ENCODE results near the gene ZXDC. TPM values are rescaled to one million over a fixed set of nuclear protein-coding genes. Genes with fewer than 3 reads are reported as not detected.

Gene ZXDC
- total and polyA plus RNA-seq, 2 donors (not counting 1 experiment from before 2014, with no cell fraction given) = 38.9 to 70.9 TPM

DNA sequence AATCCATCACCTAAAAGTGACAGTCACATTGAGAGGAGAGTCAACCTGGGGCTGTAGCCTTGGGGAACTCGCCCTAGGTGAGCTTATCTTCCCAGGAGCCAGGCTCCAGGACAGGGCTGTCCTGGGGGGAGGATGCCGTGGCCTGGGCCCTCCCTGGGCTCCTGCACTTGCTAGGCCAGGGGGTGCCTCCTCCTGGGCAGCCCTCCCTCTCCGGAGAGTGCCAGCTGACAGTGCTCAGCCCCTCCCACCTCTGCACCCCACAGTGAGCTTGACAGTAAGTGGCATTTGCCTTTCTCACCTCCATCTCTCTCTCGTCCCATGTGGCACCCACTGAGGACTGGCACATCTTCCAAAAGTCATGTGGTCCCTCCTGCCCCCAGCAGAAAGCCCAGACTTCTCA is 22.8 kb upstream of the ZXDC start:
- no peak overlapping the region for H3K27ac ChIP-seq (ENCODE audit: low read length in 2 of 2)
- ChIA-PET CTCF (no interaction called here), POLR2A (no interaction called here)
- TF ChIP-seq CTCF (IDR thresholded peaks at IDR 0.05) (no peak), EZH2 (IDR thresholded peaks at IDR 0.05; ENCODE audit: borderline replicate concordance, insufficient read depth, low read depth, low read length, poor library complexity, severe bottlenecking) (no peak)
- H3K27me3 ChIP-seq (replicated peaks in 1 of 4; ENCODE audit: control extremely low read depth in 1 of 4, control insufficient read depth in 3 of 4, insufficient read depth in 4 of 4, low read length in 3 of 4) = no peaks in the 10 kb centered on the region
- no peaks in the 10 kb centered on the region for H3K36me3 ChIP-seq (replicated peaks in 1 of 2; ENCODE audit: control extremely low read depth in 1 of 2, control insufficient read depth in 1 of 2, extremely low read depth in 1 of 2, insufficient read depth in 2 of 2, low read length in 1 of 2)
- Mint-ChIP-seq H3K9me3 (ENCODE audit: insufficient read depth) (no peaks in the 10 kb centered on the region), H3K27ac (no peak overlapping the region), H3K4me1 (peaks cover 4% of the 10 kb centered on the region), H3K27me3 (no peaks in the 10 kb centered on the region), H3K4me3 (no peak overlapping the region)
- no peaks in the 10 kb centered on the region for H4K20me1 ChIP-seq (ENCODE audit: control insufficient read depth, insufficient read depth, low read length, poor library complexity, severe bottlenecking)
- no peaks in the 10 kb centered on the region for H3K79me2 ChIP-seq (ENCODE audit: control insufficient read depth, insufficient read depth, low read length)
- DNase-seq (no peak), ATAC-seq (ENCODE audit: low read depth) (no peak)
- no peak overlapping the region for H3K4me3 ChIP-seq (ENCODE audit: control extremely low read depth in 1 of 5, extremely low read depth in 1 of 5, insufficient read depth in 1 of 5, low read depth in 2 of 5, low read length in 4 of 5)
- WGBS (ENCODE audit: insufficient coverage) = 72% methylated on average over 3 of the region's 4 CpGs
- intact Hi-C loops (cut with micrococcal nuclease) = no loop called here
- H3K9me3 ChIP-seq (ENCODE audit: control extremely low read depth in 1 of 3, control insufficient read depth in 2 of 3, insufficient read depth in 1 of 3, low read length in 2 of 3) = no peaks in the 10 kb centered on the region
- no peak overlapping the region for H2AFZ ChIP-seq (ENCODE audit: insufficient read depth, low read depth, low read length, poor library complexity, severe bottlenecking)
- H3K4me2 ChIP-seq (replicated peaks; ENCODE audit: low read depth, low read length, poor library complexity, severe bottlenecking) = no peak overlapping the region
- H3K4me1 ChIP-seq (ENCODE audit: control insufficient read depth in 2 of 2, insufficient read depth in 2 of 2, low read length in 2 of 2) = peaks cover 0 to 12% of the 10 kb centered on the region in 2 donors
- no peak overlapping the region for H3K9ac ChIP-seq (ENCODE audit: low read length)

DNA sequence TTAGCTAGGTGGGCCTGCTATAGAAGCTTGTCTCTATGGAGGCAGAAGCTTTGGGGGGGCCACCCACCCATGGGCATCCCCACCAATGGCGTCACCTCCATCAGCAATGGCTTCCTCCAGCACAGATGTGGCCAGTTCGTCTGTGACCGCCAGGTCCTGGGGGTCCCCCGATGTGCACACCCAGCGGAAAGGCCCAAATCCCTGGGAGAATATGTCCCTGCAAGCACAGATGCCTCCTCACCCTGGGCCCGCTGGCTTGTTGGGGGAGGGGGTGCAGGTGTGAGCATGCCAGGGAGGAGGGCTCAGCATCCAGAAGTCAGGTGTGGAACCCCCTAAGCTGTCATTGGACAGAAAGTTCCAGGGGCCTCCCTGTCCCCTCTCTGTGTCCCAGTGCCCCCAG is 22.3 kb upstream of the ZXDC start:
- no peaks in the 10 kb centered on the region for H3K27me3 Mint-ChIP-seq
- no peaks in the 10 kb centered on the region for H3K9me3 Mint-ChIP-seq (ENCODE audit: insufficient read depth)
- H3K4me3 Mint-ChIP-seq = no peak overlapping the region
- Histone ChIP-seq H3K79me2 (ENCODE audit: control insufficient read depth, insufficient read depth, low read length) (no peaks in the 10 kb centered on the region), H3K4me2 (replicated peaks; ENCODE audit: low read depth, low read length, poor library complexity, severe bottlenecking) (no peak overlapping the region), H3K36me3 (replicated peaks in 1 of 2; ENCODE audit: control extremely low read depth in 1 of 2, control insufficient read depth in 1 of 2, extremely low read depth in 1 of 2, insufficient read depth in 2 of 2, low read length in 1 of 2) (no peaks in the 10 kb centered on the region), H3K27me3 (replicated peaks in 1 of 4; ENCODE audit: control extremely low read depth in 1 of 4, control insufficient read depth in 3 of 4, insufficient read depth in 4 of 4, low read length in 3 of 4) (no peaks in the 10 kb centered on the region), H4K20me1 (ENCODE audit: control insufficient read depth, insufficient read depth, low read length, poor library complexity, severe bottlenecking) (no peaks in the 10 kb centered on the region), H3K9ac (ENCODE audit: low read length) (no peak overlapping the region), H3K9me3 (ENCODE audit: control extremely low read depth in 1 of 3, control insufficient read depth in 2 of 3, insufficient read depth in 1 of 3, low read length in 2 of 3) (no peaks in the 10 kb centered on the region), H2AFZ (ENCODE audit: insufficient read depth, low read depth, low read length, poor library complexity, severe bottlenecking) (no peak overlapping the region), H3K4me3 (ENCODE audit: control extremely low read depth in 1 of 5, extremely low read depth in 1 of 5, insufficient read depth in 1 of 5, low read depth in 2 of 5, low read length in 4 of 5) (no peak overlapping the region), H3K4me1 (ENCODE audit: control insufficient read depth in 2 of 2, insufficient read depth in 2 of 2, low read length in 2 of 2) (peaks cover 0 to 12% of the 10 kb centered on the region in 2 donors), H3K27ac (ENCODE audit: low read length in 2 of 2) (no peak overlapping the region)
- TF ChIP-seq CTCF (IDR thresholded peaks at IDR 0.05) (no peak), EZH2 (IDR thresholded peaks at IDR 0.05; ENCODE audit: borderline replicate concordance, insufficient read depth, low read depth, low read length, poor library complexity, severe bottlenecking) (no peak)
- ChIA-PET CTCF (no interaction called here), POLR2A (no interaction called here)
- no peak for DNase-seq
- no peak for ATAC-seq (ENCODE audit: low read depth)
- WGBS (ENCODE audit: insufficient coverage) = 94% methylated on average over 5 of the region's 6 CpGs
- intact Hi-C loops (cut with micrococcal nuclease) = no loop called here
- peaks cover 6% of the 10 kb centered on the region for H3K4me1 Mint-ChIP-seq
- H3K27ac Mint-ChIP-seq = no peak overlapping the region
